Tibial nerve (tissue), 4 donors: ENCODE measurements around the gene COL4A2. TPM values are rescaled to one million over a fixed set of nuclear protein-coding genes. Genes with fewer than 3 reads are reported as not detected.

Experiments
- DNase-seq, 2 donors: peaks; one replicate each; pipeline ENCODE4 v3.0.0-alpha.2; 2019; ENCODE audit warnings: low spot score in 2 of 2
- H3K27ac ChIP-seq, 4 donors: fragments of 200-600 bp; sonication (generic) in 3 of 4; one replicate each; pipeline ENCODE4 v1.5.1; 2017 to 2019; ENCODE audit warnings: mild to moderate bottlenecking in 1 of 4
- H3K27me3 ChIP-seq, 2 donors: fragments of 200-600 bp; sonication (generic) in 1 of 2; one replicate each; pipeline versions ENCODE4 v1.5.1 to v1.6.0; 2017 to 2019
- H3K36me3 ChIP-seq, 3 donors: fragments of 200-600 bp; sonication (generic); one replicate each; pipeline ENCODE4 v1.5.1; 2018 to 2019
- H3K4me1 ChIP-seq, 4 donors: fragments of 200-600 bp; sonication (generic) in 3 of 4; one replicate each; pipeline ENCODE4 v1.5.1; 2017 to 2019
- H3K4me3 ChIP-seq, 4 donors: fragments of 200-600 bp; sonication (generic) in 3 of 4; one replicate each; pipeline ENCODE4 v1.5.1; 2017 to 2019; ENCODE audit warnings: mild to moderate bottlenecking in 1 of 4, moderate library complexity in 1 of 4
- H3K9me3 ChIP-seq, 4 donors: fragments of 200-600 bp; sonication (generic) in 3 of 4; one replicate each; pipeline ENCODE4 v1.5.1; 2017 to 2019
- CTCF ChIP-seq, 5 experiments: fragments of 200-600 bp in 3 of 5; fragments of 450-650 bp in 2 of 5; sonication (generic) in 3 of 5; IDR thresholded peaks; one replicate each; pipeline ENCODE4 v1.5.1; 2016 to 2019; ENCODE audit warnings: antibody characterized with exemption in 5 of 5, mild to moderate bottlenecking in 3 of 5, moderate library complexity in 2 of 5
- EP300 ChIP-seq, 2 donors: sonication (generic); formaldehyde crosslinking; IDR thresholded peaks; one replicate each; pipeline ENCODE4 v1.6.1; 2017; ENCODE audit warnings: antibody characterized with exemption in 2 of 2, mild to moderate bottlenecking in 1 of 2
- POLR2A ChIP-seq, 2 donors: fragments of 450-650 bp; IDR thresholded peaks; one replicate each; pipeline ENCODE4 v1.6.1; 2017; ENCODE audit warnings: antibody characterized with exemption in 2 of 2, mild to moderate bottlenecking in 2 of 2, moderate library complexity in 2 of 2
- WGBS, 2 donors: methylation state at CpG; one replicate each; pipeline ENCODE4 v1.1.5; 2018; 5-methylcytosine and 5-hydroxymethylcytosine counted together
- total RNA-seq, 4 donors: library from RNA; depleted of rRNA; stranded (reverse); fragments of >200 nt; gene quantifications; one replicate each; pipeline ENCODE4 v1.1.0, GENCODE V29; 2016

Gene COL4A2
- total RNA-seq, 4 donors from 2014 or later: 576 to 821 (median 658) TPM

GRCh38 chr13:110522721-110523120 lies 215.6 kb downstream of the COL4A2 start:
- TF ChIP-seq CTCF (IDR thresholded peaks at IDR 0.05) (no peak), POLR2A (IDR thresholded peaks at IDR 0.05) (no peak), EP300 (IDR thresholded peaks at IDR 0.05) (no peak)
- Histone ChIP-seq H3K27me3 (no peaks in the 10 kb centered on the region), H3K9me3 (no peaks in the 10 kb centered on the region), H3K4me3 (no peak overlapping the region), H3K36me3 (peaks cover 0 to 10% (median 0%) of the 10 kb centered on the region in 3 donors), H3K27ac (peak overlapping the region in 3 of 4 donors; percentile 75 to 93 (median 89)), H3K4me1 (peaks cover 0 to 100% (median 72%) of the 10 kb centered on the region in 4 donors)
- 59 to 60% methylated on average over 5 of the region's 5 CpGs for WGBS, 2 donors
- no peak for DNase-seq

- Histone ChIP-seq H3K27me3 (no peaks in the 10 kb centered on the region), H3K27ac (peak overlapping the region in 2 of 4 donors; percentile 89 to 93), H3K4me1 (peaks cover 0 to 100% (median 74%) of the 10 kb centered on the region in 4 donors), H3K4me3 (no peak overlapping the region), H3K9me3 (no peaks in the 10 kb centered on the region), H3K36me3 (peaks cover 0 to 10% (median 0%) of the 10 kb centered on the region in 3 donors)
- TF ChIP-seq CTCF (IDR thresholded peaks at IDR 0.05): no peak
- no peak for TF ChIP-seq EP300 (IDR thresholded peaks at IDR 0.05)
- no peak for TF ChIP-seq POLR2A (IDR thresholded peaks at IDR 0.05)
- DNase-seq: no peak
- 57 to 68% methylated on average over 9 of the region's 9 CpGs for WGBS, 2 donors
Measured at GRCh38 chr13:110523180-110523579, 216.1 kb downstream of the COL4A2 start.

DNA sequence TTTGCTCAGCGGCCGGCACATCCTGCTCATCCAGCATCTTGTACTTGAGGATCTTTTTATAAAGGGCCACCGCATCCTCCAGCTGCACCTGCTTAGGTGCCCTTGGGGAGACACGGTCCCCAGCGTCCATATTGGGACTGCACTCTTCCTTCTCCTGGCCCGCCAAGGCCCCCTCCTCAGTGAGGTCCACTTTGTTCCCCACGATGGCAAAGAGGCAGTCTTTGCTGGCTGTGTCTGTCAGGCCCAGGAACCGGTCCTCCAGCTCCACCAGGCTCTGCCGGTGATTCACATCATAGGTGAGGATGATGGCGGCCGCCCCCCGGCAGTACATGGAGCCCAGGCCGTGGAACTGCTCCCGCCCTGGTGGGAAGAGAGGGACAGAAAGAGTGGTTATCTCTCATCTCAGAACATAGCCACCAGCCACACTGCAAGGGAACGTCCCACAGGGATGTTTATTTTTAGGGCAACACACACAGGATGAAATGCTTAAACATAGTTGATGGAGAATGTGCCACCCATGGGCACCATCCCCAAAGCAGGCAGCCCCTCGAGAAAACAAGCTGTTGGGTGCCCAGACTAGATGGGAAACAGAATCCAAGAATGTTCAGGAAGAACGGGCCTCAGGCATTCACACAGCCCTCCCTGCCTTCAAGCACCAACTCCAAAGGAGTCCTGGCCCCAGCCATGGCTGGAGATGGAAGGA lies 216.9 kb downstream of the COL4A2 start:
- H3K36me3 ChIP-seq: peaks cover 0 to 4% (median 0%) of the 10 kb centered on the region in 3 donors
- 79 to 89% methylated on average over 15 to 17 of the region's 17 CpGs for WGBS, 2 donors
- no peaks in the 10 kb centered on the region for H3K9me3 ChIP-seq
- peaks cover 0 to 98% (median 80%) of the 10 kb centered on the region in 4 donors for H3K4me1 ChIP-seq
- H3K27ac ChIP-seq: peak overlapping the region in 3 of 4 donors; percentile 72 to 93 (median 89)
- no peak overlapping the region for H3K4me3 ChIP-seq
- DNase-seq: no peak
- no peak for TF ChIP-seq CTCF (IDR thresholded peaks at IDR 0.05)
- H3K27me3 ChIP-seq: no peaks in the 10 kb centered on the region

DNA sequence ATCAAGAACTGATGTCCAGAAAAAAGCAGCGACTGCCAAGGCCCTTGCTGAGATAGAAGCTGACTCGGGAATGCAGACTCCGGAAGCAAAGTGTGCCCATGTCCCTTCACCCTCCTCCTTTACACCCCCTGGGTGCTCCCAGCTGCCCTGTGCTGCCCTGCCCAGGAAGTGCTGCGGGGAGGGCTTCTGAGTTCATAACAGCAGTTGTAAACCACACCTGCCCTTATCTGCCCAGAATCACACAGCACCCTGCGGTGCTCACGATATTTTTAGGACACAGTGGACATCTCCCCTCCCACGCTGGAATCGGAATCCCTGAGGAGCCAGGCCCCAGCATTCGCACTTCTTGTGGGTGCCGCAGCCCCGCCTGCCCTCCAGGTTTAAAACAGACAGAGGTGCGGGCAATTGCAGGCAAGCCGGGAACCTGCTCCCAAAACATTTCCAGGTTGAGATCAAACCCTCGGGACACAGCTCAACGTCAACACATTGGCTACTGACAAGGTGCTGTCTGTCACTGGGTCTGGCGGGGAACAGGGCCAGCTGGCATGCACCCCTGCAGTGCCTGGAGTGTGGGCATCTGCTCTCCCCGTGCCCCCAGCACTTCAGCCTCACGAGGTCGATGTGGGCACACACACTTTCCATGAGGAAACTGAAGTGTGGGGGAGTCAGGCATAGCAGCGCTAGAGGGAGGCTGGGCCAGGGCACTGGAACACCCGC lies 217.6 kb downstream of the COL4A2 start:
- H3K27ac ChIP-seq: peak overlapping the region in 3 of 4 donors; percentile 72 to 93 (median 89)
- 48 to 59% methylated on average over 18 to 20 of the region's 21 CpGs for WGBS, 2 donors
- H3K36me3 ChIP-seq: no peaks in the 10 kb centered on the region
- H3K4me3 ChIP-seq: no peak overlapping the region
- no peak for DNase-seq
- TF ChIP-seq EP300 (IDR thresholded peaks at IDR 0.05) (peak in 1 of 2 donors; percentile 76), POLR2A (IDR thresholded peaks at IDR 0.05) (no peak)
- H3K9me3 ChIP-seq: no peaks in the 10 kb centered on the region
- peaks cover 0 to 97% (median 82%) of the 10 kb centered on the region in 4 donors for H3K4me1 ChIP-seq
- no peaks in the 10 kb centered on the region for H3K27me3 ChIP-seq

GRCh38 chr13:110525328-110526319 lies 218.5 kb downstream of the COL4A2 start:
- no peak for DNase-seq
- Histone ChIP-seq H3K4me1 (peaks cover 0 to 91% (median 77%) of the 10 kb centered on the region in 4 donors), H3K27me3 (no peaks in the 10 kb centered on the region), H3K36me3 (no peaks in the 10 kb centered on the region), H3K27ac (peak overlapping the region; percentile 64 to 93 (median 80)), H3K9me3 (no peaks in the 10 kb centered on the region), H3K4me3 (no peak overlapping the region)
- TF ChIP-seq EP300 (IDR thresholded peaks at IDR 0.05) (no peak), CTCF (IDR thresholded peaks at IDR 0.05) (no peak), POLR2A (IDR thresholded peaks at IDR 0.05) (no peak)
- 65 to 66% methylated on average over 24 to 25 of the region's 25 CpGs for WGBS, 2 donors
